ENCODE measurements around the gene BET1L. TPM values are rescaled to one million over a fixed set of nuclear protein-coding genes. Genes with fewer than 3 reads are reported as not detected.
"Not testable (repeated sequence)": the region's sequence is repeated elsewhere in the genome, so short reads cannot be mapped to it uniquely, and the experiment has no call there.

Gene BET1L
- total and polyA plus RNA-seq, 5 donors from 2014 or later, result 58.2 to 84.4 (median 66.4) TPM

- not testable (repeated sequence) for H3K27ac Mint-ChIP-seq; H3K36me3 Mint-ChIP-seq; H3K4me1 ChIP-seq (ENCODE audit: control insufficient read depth, insufficient read depth, low read length, poor library complexity, severe bottlenecking); H3K4me3 Mint-ChIP-seq; H3K9me3 Mint-ChIP-seq; H3K9me3 ChIP-seq (ENCODE audit: control insufficient read depth in 2 of 2, low read length in 2 of 2); H3K36me3 ChIP-seq (ENCODE audit: control insufficient read depth, insufficient read depth, low read length); H3K4me3 ChIP-seq (ENCODE audit: low read depth, low read length); H3K27me3 ChIP-seq (ENCODE audit: control insufficient read depth, insufficient read depth, low read length); ATAC-seq (ENCODE audit: low read depth in 2 of 2); H3K27me3 Mint-ChIP-seq; DNase-seq; H3K27ac ChIP-seq (ENCODE audit: insufficient read depth, low read length, poor library complexity, severe bottlenecking)
- H3K4me1 Mint-ChIP-seq, result peaks cover 0 to 12% (median 3%) of the 10 kb centered on the region in 4 donors
Observed at GRCh38 chr11:189200-189783, 17.9 kb downstream of the BET1L start.

- not testable (repeated sequence) for H3K27me3 ChIP-seq (ENCODE audit: control insufficient read depth, insufficient read depth, low read length); H3K27me3 Mint-ChIP-seq; DNase-seq; H3K4me3 ChIP-seq (ENCODE audit: low read depth, low read length); H3K4me1 ChIP-seq (ENCODE audit: control insufficient read depth, insufficient read depth, low read length, poor library complexity, severe bottlenecking); H3K36me3 Mint-ChIP-seq; H3K27ac Mint-ChIP-seq; H3K4me1 Mint-ChIP-seq; H3K4me3 Mint-ChIP-seq; H3K9me3 Mint-ChIP-seq; H3K9me3 ChIP-seq (ENCODE audit: control insufficient read depth in 2 of 2, low read length in 2 of 2); H3K36me3 ChIP-seq (ENCODE audit: control insufficient read depth, insufficient read depth, low read length); H3K27ac ChIP-seq (ENCODE audit: insufficient read depth, low read length, poor library complexity, severe bottlenecking); ATAC-seq (ENCODE audit: low read depth in 2 of 2)
Observed at GRCh38 chr11:180242-180641, 27.0 kb downstream of the BET1L start.

Other genes with a start within 250 kb of the BET1L start
- not detected for gene SCGB1C1, start 14.3 kb downstream of the BET1L start, total RNA-seq
- not detected for gene SCGB1C1, start 14.3 kb downstream of the BET1L start, polyA plus RNA-seq
- 135 TPM for gene RIC8A, start 309 bp upstream of the BET1L start, total RNA-seq
- gene RIC8A, start 309 bp upstream of the BET1L start, polyA plus RNA-seq, result 10 to 100 TPM; 74.1 to 89.7 (median 78.6) TPM
- 14.2 TPM for gene SIRT3, start 28.9 kb upstream of the BET1L start, total RNA-seq
- gene SIRT3, start 28.9 kb upstream of the BET1L start, polyA plus RNA-seq, result 10 to 100 TPM in 2 of 4 donors, 1 to 10 TPM in 2; 6.9 to 12.4 (median 10.3) TPM
- gene PSMD13, start 29.6 kb upstream of the BET1L start, total RNA-seq, result 99.6 TPM
- gene PSMD13, start 29.6 kb upstream of the BET1L start, polyA plus RNA-seq, result 100 to 1,000 TPM; 223 to 276 (median 261) TPM
- 1.8 TPM for gene NLRP6, start 71.0 kb upstream of the BET1L start, total RNA-seq
- gene NLRP6, start 71.0 kb upstream of the BET1L start, polyA plus RNA-seq, result 1 to 10 TPM in 3 of 4 donors, under 1 TPM in 1; 0.36 to 4.0 (median 2.4) TPM
- 188 TPM for gene PGGHG, start 81.7 kb upstream of the BET1L start, total RNA-seq
- 1 to 10 TPM; 1.5 to 2.9 (median 2.5) TPM for gene PGGHG, start 81.7 kb upstream of the BET1L start, polyA plus RNA-seq
- not detected for gene IFITM5, start 92.1 kb upstream of the BET1L start, total RNA-seq
- not detected for gene IFITM5, start 92.1 kb upstream of the BET1L start, polyA plus RNA-seq
- gene IFITM2, start 100.4 kb upstream of the BET1L start, total RNA-seq, result 376 TPM
- 1,000 to 10,000 TPM; 1,701 to 2,097 (median 1,858) TPM for gene IFITM2, start 100.4 kb upstream of the BET1L start, polyA plus RNA-seq
- 320 TPM for gene IFITM1, start 106.6 kb upstream of the BET1L start, total RNA-seq
- 1,000 to 10,000 TPM; 1,249 to 1,544 (median 1,415) TPM for gene IFITM1, start 106.6 kb upstream of the BET1L start, polyA plus RNA-seq
- 6.7 TPM for gene IFITM3, start 113.5 kb upstream of the BET1L start, total RNA-seq
- 10 to 100 TPM in 2 of 4 donors, 1 to 10 TPM in 2; 3.5 to 94.8 (median 42.6) TPM for gene IFITM3, start 113.5 kb upstream of the BET1L start, polyA plus RNA-seq
- gene B4GALNT4, start 162.1 kb upstream of the BET1L start, total RNA-seq, result 0.99 TPM
- not detected for gene B4GALNT4, start 162.1 kb upstream of the BET1L start, polyA plus RNA-seq
- 0.30 TPM for gene PKP3, start 186.8 kb upstream of the BET1L start, total RNA-seq
- gene PKP3, start 186.8 kb upstream of the BET1L start, polyA plus RNA-seq, result under 1 TPM in 3 of 4 donors, not detected in 1; 0.09 to 0.75 (median 0.27) TPM
- 387 TPM for gene SIGIRR, start 207.6 kb upstream of the BET1L start, total RNA-seq
- 100 to 1,000 TPM; 213 to 274 (median 220) TPM for gene SIGIRR, start 207.6 kb upstream of the BET1L start, polyA plus RNA-seq
- 153 TPM for gene ANO9, start 234.6 kb upstream of the BET1L start, total RNA-seq
- 10 to 100 TPM in 3 of 4 donors, 1 to 10 TPM in 1; 8.9 to 16.4 (median 12.3) TPM for gene ANO9, start 234.6 kb upstream of the BET1L start, polyA plus RNA-seq
- 19.3 TPM for gene PTDSS2, start 242.9 kb upstream of the BET1L start, total RNA-seq
- 1 to 10 TPM; 6.1 to 8.3 (median 6.8) TPM for gene PTDSS2, start 242.9 kb upstream of the BET1L start, polyA plus RNA-seq

Measured in CD4-positive, CD25-positive, alpha-beta regulatory T cell (primary cell).